ENCODE results near the gene ADAM30. TPM values are rescaled to one million over a fixed set of nuclear protein-coding genes. Genes with fewer than 3 reads are reported as not detected.

ADAM30 gene
- total RNA-seq, 2 experiments from 2014 or later, result not detected

GRCh38 chr1:119919241-119919640, 22.9 kb upstream of the ADAM30 start:
- ChIA-PET CTCF (interaction anchor here (0.7 kb wide), 1 partner anchor 11 kb away, joined by 3 read pairs; no protein-coding TSS in a partner anchor), POLR2A (no interaction called here)
- H3K4me1 Mint-ChIP-seq, result no peaks in the 10 kb centered on the region
- no peaks in the 10 kb centered on the region for H3K9me3 Mint-ChIP-seq
- no peaks in the 10 kb centered on the region for H3K27me3 Mint-ChIP-seq
- H3K36me3 Mint-ChIP-seq (ENCODE audit: low read depth), result peaks cover 73% of the 10 kb centered on the region
- H3K4me3 Mint-ChIP-seq, result no peak overlapping the region
- H3K27ac Mint-ChIP-seq, result no peak overlapping the region
- no peak for DNase-seq

GRCh38 chr1:119918301-119918700, 22.0 kb upstream of the ADAM30 start:
- Mint-ChIP-seq H3K27ac (no peak overlapping the region), H3K27me3 (no peaks in the 10 kb centered on the region), H3K36me3 (ENCODE audit: low read depth) (peaks cover 76% of the 10 kb centered on the region), H3K9me3 (no peaks in the 10 kb centered on the region), H3K4me3 (no peak overlapping the region), H3K4me1 (no peaks in the 10 kb centered on the region)
- POLR2A ChIA-PET, result no interaction called here
- DNase-seq, result no peak
- CTCF ChIA-PET, result interaction anchor here (1.1 kb wide), 1 partner anchor 69 kb away, joined by 3 read pairs; no protein-coding TSS in a partner anchor

DNA sequence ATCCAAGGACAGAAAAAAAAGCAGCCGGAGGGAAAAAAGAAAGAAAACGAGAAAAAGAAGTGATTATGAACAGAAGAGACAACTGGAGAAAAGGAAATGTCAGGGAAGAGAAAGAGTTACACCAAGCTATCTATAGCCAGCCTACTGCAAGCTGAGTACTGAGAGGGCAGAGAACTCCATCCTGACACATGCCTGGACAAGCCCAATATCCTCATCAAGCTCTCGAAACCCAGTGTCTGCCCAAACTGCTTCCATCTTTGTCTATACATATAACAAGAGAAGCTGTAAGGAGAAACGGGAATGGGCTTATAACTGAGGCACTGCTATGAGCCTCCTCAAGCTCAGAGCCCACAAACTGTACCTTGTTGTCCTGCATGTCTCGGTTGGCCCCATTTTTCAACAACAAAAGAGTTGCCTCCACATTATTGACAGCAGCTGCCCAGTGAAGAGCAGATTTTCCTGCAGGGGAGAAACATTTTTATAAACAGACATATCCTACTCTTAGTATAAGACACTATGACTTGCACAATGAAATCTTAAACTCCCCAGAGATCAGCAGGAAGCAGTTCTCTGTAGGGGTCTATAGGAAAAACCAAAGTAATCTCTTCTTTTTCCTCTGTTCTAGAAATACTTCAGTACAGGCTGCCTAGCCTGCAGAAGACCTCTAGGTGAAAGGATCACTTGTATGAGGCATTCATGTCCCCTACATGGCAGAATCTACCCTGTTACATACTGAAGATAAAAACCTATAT, 21.2 kb upstream of the ADAM30 start:
- no peaks in the 10 kb centered on the region for H3K27me3 Mint-ChIP-seq
- no peak for DNase-seq
- ChIA-PET CTCF (interaction anchor here (1.1 kb wide), 1 partner anchor 70 kb away, joined by 3 read pairs; no protein-coding TSS in a partner anchor), POLR2A (no interaction called here)
- H3K36me3 Mint-ChIP-seq (ENCODE audit: low read depth), result peaks cover 73% of the 10 kb centered on the region
- no peaks in the 10 kb centered on the region for H3K9me3 Mint-ChIP-seq
- H3K4me3 Mint-ChIP-seq, result no peak overlapping the region
- H3K4me1 Mint-ChIP-seq, result no peaks in the 10 kb centered on the region
- H3K27ac Mint-ChIP-seq, result no peak overlapping the region

DNA sequence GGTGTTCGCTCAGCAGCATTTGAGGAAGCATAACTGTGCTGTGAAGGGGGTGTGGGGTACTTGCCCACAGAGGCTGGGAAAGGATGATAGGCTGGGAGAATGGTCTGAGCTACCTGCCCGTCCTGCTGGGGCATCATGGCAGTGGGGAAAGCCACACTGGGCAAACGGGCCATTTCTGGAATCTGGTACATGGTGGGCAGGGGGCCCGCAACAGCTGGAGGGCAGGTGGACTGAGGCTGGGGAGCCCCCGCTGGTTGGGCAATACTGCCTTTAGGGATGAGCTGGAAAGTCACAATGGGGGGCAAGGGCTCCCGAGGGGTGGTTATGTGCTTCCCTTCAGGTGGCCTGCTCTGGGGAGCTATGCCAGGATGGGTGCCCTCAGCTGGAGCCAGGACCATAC, 19.2 kb upstream of the ADAM30 start:
- peaks cover 60% of the 10 kb centered on the region for H3K36me3 Mint-ChIP-seq (ENCODE audit: low read depth)
- POLR2A ChIA-PET, result no interaction called here
- H3K9me3 Mint-ChIP-seq, result no peaks in the 10 kb centered on the region
- peaks cover 2% of the 10 kb centered on the region for H3K4me1 Mint-ChIP-seq
- no peak overlapping the region for H3K4me3 Mint-ChIP-seq
- CTCF ChIA-PET, result interaction anchor here (1.9 kb wide), 1 partner anchor 52 kb away, joined by 4 read pairs; no protein-coding TSS in a partner anchor
- no peak overlapping the region for H3K27ac Mint-ChIP-seq
- no peaks in the 10 kb centered on the region for H3K27me3 Mint-ChIP-seq
- DNase-seq, result no peak

GRCh38 chr1:119914071-119914470, 17.8 kb upstream of the ADAM30 start:
- no peak for DNase-seq
- Mint-ChIP-seq H3K4me3 (no peak overlapping the region), H3K9me3 (no peaks in the 10 kb centered on the region), H3K4me1 (peaks cover 4% of the 10 kb centered on the region), H3K27ac (no peak overlapping the region), H3K36me3 (ENCODE audit: low read depth) (peaks cover 53% of the 10 kb centered on the region), H3K27me3 (no peaks in the 10 kb centered on the region)
- POLR2A ChIA-PET, result no interaction called here
- CTCF ChIA-PET, result no interaction called here

DNA sequence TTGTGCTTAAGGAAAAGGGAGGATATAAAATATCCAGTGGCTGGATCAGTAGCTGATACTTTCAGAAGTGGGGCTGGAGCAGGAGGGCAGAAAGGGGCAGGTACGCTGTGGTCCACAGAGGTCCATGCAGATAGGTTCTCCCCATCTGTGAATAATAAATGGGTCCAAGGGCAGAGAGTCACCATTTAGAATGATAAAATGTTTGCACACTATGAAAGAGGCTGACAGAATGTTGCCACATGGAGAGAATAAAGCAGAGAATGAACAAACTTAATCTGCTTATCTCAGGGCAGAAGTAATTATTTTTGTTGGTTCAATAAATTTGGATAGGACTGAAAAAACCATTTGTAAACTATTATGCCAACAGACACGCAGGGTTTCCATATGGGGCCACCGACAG, 16.6 kb upstream of the ADAM30 start:
- H3K4me3 Mint-ChIP-seq, result no peak overlapping the region
- POLR2A ChIA-PET, result no interaction called here
- no peak for DNase-seq
- CTCF ChIA-PET, result no interaction called here
- H3K27me3 Mint-ChIP-seq, result no peaks in the 10 kb centered on the region
- peaks cover 4% of the 10 kb centered on the region for H3K4me1 Mint-ChIP-seq
- no peaks in the 10 kb centered on the region for H3K9me3 Mint-ChIP-seq
- H3K36me3 Mint-ChIP-seq (ENCODE audit: low read depth), result peaks cover 43% of the 10 kb centered on the region
- H3K27ac Mint-ChIP-seq, result no peak overlapping the region

- POLR2A ChIA-PET, result no interaction called here
- Mint-ChIP-seq H3K4me1 (peaks cover 4% of the 10 kb centered on the region), H3K27me3 (no peaks in the 10 kb centered on the region), H3K4me3 (no peak overlapping the region), H3K9me3 (no peaks in the 10 kb centered on the region), H3K27ac (no peak overlapping the region), H3K36me3 (ENCODE audit: low read depth) (peaks cover 32% of the 10 kb centered on the region)
- CTCF ChIA-PET, result no interaction called here
- DNase-seq, result no peak
Measured at GRCh38 chr1:119911775-119912174, 15.5 kb upstream of the ADAM30 start.

DNA sequence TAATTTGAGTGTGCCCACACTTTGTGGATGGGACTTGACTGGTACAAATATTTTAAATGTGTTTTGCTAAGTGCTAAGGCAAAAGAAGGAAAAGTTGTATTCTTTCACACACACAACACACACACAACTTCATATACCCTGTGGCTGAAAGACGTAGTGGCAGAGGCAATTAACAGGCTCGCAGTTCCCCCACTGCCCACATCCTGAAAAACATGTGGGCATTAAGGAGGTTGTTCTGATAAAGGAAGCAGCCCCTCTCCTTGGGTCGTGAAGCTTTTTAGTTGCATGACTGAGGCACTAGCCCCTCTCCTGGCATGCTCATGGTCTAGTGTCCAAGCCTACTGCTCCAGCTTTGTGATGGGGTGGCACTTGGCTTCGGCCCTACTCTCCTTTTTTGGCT, 14.3 kb upstream of the ADAM30 start:
- POLR2A ChIA-PET, result no interaction called here
- no peak overlapping the region for H3K4me3 Mint-ChIP-seq

DNA sequence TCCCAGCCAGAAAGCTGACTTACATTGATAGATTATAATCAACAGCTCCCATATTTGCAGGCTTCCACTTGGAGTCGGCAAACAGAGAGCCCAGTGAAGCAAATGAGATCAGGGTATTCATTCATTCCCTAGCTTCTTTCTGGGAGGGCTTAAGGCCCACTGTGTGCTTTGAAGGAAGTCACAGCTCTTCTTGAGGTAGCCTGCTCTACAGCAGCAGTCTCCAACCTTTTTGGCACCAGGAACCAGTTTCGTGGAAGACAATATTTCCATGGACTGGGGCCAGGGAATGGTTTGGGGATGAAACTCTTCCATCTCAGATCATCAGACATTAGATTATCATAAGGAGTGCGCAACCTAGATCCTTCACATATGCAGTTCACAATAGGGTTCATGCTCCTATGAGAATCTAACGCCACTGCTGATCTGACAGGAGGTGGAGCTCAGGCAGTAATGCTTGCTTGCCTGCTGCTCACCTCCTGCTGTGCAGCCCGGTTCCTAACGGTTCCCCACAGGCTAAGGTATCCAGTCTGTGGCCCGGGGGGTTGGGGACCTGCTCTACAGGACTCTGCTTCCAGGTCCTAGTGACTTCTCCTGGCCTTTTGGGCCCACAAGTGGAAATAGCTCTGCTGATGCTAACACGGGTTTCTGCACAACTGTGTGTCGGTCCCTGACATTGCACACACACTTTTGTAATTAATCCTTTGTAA, 13.7 kb upstream of the ADAM30 start:
- no peak overlapping the region for H3K27ac Mint-ChIP-seq
- H3K36me3 Mint-ChIP-seq (ENCODE audit: low read depth), result peaks cover 15% of the 10 kb centered on the region
- peaks cover 12% of the 10 kb centered on the region for H3K27me3 Mint-ChIP-seq
- ChIA-PET POLR2A (no interaction called here), CTCF (interaction anchor here (1.5 kb wide), 1 partner anchor 11 kb away, joined by 3 read pairs; no protein-coding TSS in a partner anchor)
- peaks cover 8% of the 10 kb centered on the region for H3K9me3 Mint-ChIP-seq
- DNase-seq, result no peak
- no peak overlapping the region for H3K4me3 Mint-ChIP-seq
- H3K4me1 Mint-ChIP-seq, result peaks cover 4% of the 10 kb centered on the region

More for the DNA sequence above, 14.3 kb upstream of the ADAM30 start:
- H3K9me3 Mint-ChIP-seq, result peaks cover 4% of the 10 kb centered on the region
- peaks cover 6% of the 10 kb centered on the region for H3K27me3 Mint-ChIP-seq
- H3K36me3 Mint-ChIP-seq (ENCODE audit: low read depth), result peaks cover 20% of the 10 kb centered on the region
- no peak overlapping the region for H3K27ac Mint-ChIP-seq
- CTCF ChIA-PET, result interaction anchor here (1.5 kb wide), 1 partner anchor 10 kb away, joined by 3 read pairs; no protein-coding TSS in a partner anchor
- H3K4me1 Mint-ChIP-seq, result peaks cover 4% of the 10 kb centered on the region
- DNase-seq, result no peak

DNA sequence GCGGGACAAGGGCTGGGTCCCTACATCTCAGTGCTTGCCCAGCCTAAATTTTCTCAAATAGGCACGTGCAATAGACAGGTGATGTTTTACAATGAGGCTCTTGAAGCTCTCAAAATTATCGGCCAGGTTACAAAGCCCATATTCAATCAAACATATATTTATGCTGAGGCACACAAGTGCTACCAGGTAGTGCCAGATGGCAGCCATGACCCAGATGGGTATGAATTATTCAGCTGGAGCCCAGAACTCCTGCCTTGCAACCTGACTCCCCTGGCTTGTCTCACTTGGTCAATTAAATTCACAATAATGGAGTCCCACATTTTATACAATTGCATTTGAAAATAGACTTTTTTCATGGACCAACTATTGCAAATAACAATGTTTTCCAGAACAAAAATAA, 12.3 kb upstream of the ADAM30 start:
- Mint-ChIP-seq H3K27me3 (peaks cover 26% of the 10 kb centered on the region), H3K36me3 (ENCODE audit: low read depth) (peaks cover 5% of the 10 kb centered on the region), H3K9me3 (peaks cover 11% of the 10 kb centered on the region), H3K4me1 (peaks cover 4% of the 10 kb centered on the region), H3K4me3 (no peak overlapping the region), H3K27ac (no peak overlapping the region)
- CTCF ChIA-PET, result interaction anchor here (1.1 kb wide), 1 partner anchor 11 kb away, joined by 3 read pairs; no protein-coding TSS in a partner anchor
- POLR2A ChIA-PET, result no interaction called here
- no peak for DNase-seq

DNA sequence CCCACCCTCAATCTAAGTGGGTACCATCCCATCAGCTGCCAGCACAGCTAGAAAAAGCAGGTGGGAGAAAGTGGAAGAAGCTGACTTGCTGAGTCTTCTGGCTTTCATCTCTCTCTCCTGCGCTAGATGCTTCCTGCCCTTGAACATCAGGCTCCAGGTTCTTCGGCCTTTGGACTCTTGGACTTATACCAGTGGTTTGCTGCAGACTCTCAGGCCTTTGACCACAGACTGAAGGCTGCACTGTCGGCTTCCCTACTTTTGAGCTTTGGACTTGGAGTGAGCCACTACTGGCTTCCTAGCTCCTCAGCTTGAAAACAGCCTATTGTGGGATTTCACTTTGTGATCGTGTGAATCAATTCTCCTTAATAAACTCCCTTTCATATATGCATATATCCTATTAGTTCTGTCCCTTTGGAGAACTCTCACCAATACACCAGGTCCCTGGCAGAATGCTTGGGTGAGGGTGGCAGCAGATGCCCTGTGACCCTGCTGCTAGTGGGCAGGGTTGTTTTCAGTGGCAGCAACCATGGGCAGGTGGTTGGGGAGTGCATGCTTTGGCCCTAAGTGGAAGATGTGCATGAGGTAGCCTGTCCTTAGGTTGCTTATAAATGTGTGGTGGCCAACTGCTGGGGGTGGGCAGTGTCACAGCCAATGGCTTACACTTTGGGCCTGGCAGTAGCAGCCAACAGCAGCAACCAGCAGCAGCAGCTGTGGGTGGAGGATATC, 10.8 kb upstream of the ADAM30 start:
- DNase-seq, result no peak
- Mint-ChIP-seq H3K9me3 (peaks cover 11% of the 10 kb centered on the region), H3K4me3 (no peak overlapping the region), H3K27me3 (peaks cover 34% of the 10 kb centered on the region), H3K36me3 (ENCODE audit: low read depth) (peaks cover 2% of the 10 kb centered on the region), H3K4me1 (peaks cover 4% of the 10 kb centered on the region), H3K27ac (no peak overlapping the region)
- ChIA-PET POLR2A (no interaction called here), CTCF (interaction anchor here (1.2 kb wide), 1 partner anchor 15 kb away, joined by 3 read pairs; no protein-coding TSS in a partner anchor)

DNA sequence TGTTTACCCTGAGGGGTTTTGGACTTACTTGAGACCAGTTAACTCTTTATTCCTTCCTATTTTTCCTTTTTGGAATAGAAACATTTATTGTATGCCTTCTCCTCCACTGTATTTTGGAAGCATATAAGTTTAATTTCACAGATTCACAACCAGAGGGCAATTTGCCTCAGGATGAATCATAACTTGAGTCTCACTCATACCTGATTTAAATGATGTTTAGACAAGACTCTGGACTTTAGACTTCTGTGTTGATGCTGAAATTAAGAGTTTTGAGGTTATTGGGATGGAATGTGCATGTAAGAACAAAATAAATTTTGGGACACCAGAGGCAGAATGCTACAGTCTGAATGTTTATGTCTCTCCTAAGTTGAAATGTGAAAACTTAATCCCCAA, 7.1 kb upstream of the ADAM30 start:
- DNase-seq, result no peak
- CTCF ChIA-PET, result no interaction called here
- peaks cover 45% of the 10 kb centered on the region for H3K27me3 Mint-ChIP-seq
- H3K4me1 Mint-ChIP-seq, result no peaks in the 10 kb centered on the region
- POLR2A ChIA-PET, result no interaction called here
- no peak overlapping the region for H3K4me3 Mint-ChIP-seq
- peaks cover 2% of the 10 kb centered on the region for H3K36me3 Mint-ChIP-seq (ENCODE audit: low read depth)
- H3K27ac Mint-ChIP-seq, result no peak overlapping the region
- H3K9me3 Mint-ChIP-seq, result peaks cover 11% of the 10 kb centered on the region
